HuH-7.5 (cell line): Measurements from ENCODE around the gene ATP5F1C.
"Not testable (repeated sequence)": the region's sequence is repeated elsewhere in the genome, so short reads cannot be mapped to it uniquely, and the experiment has no call there.

Source experiments
- DNase-seq: peaks from one replicate; pipeline ENCODE4 v3.0.0; 2011; ENCODE audit warnings: low spot score

ATP5F1C gene

DNA sequence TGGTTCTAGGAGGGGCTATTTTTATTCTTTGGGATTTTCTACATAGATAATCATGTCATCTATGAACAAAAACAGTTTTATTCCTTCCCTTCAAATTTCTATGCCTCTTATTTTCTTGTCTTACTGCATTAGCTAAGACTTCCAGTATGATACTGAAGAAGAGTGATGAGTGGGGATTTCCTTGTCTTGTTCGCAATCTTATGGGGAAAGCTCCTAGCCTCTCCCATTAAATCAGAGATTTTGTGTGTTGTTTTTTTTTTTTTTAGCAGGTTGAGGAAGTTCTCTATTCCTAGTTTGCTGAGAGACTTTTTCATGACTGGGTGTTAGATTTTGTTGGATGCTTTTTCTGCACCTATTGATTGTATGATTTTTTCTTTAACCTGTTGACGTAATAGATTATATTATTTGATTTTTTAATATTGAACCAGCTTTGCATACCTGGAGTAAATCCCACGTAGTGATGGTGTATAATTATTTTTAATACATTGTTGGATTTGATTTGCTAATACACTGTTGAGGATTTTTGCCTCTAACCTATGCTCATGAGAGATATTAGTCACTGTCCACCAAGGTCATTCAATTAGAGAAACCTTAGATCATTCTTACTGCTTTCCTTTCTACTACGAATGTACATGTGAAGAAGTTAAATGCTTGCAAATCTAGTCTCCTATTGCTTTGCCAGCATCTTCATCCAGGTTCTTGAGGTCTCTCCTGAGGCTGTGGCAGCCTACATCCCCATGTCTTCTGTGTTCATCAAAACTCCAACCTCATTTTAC lies 6.5 kb downstream of the ATP5F1C start:
- no peak for DNase-seq

- DNase-seq: no peak
Measured at GRCh38 chr10:7795605-7796004, 7.6 kb downstream of the ATP5F1C start.

DNA sequence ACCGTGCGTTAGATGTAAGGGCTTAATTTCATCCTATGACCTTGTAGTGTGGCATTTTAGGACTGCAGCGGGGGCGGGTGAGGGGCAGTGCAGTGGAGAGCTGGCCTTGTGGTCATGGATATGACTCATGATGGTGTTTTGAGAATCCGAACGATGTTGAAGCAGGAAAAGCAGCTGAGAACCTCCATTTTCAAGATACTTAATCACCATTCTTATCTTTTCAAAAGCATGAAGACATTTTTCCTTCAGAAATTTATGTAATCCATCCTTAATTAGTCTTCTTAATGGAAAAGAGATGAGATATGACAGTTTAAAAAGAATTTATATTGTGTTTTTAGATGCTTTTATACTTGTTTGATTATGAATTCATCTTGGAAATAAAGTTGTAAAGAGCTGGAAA lies 9.6 kb downstream of the ATP5F1C start:
- no peak for DNase-seq

- DNase-seq: no peak
Measured at GRCh38 chr10:7802606-7803005, 14.6 kb downstream of the ATP5F1C start.

- DNase-seq: no peak
Measured at GRCh38 chr10:7804216-7804615, 16.2 kb downstream of the ATP5F1C start.

GRCh38 chr10:7804741-7805140 lies 16.8 kb downstream of the ATP5F1C start:
- no peak for DNase-seq

DNA sequence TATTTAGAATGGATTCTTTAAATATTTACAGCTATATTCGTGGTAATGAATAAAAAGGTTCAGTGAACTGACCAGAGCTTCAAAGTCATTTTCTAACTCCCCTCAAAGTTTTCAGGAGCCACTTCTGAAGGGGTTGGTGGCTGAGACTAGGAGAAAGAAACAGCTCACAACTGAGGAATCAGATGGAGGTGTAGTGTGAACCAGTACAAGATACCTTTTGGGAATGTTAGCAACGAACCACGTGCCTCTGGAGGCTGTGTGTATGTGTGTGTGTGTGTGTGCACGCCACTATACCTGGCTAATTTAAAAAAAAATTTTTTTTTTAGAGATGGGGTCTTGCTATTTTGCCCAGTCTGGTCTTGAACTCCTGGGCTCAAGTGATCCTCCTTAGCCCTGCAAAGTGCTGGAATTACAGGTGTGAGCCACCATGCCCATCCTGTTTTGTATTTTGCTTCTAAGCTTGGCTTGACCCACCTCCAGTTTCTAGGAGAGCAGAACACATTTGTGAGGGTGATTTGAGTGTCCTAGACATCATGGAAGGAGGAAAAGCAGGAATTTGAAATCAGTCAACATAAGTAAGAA lies 20.8 kb downstream of the ATP5F1C start:
- no peak for DNase-seq

- DNase-seq: no peak
Measured at GRCh38 chr10:7810443-7810842, 22.5 kb downstream of the ATP5F1C start.

- DNase-seq: no peak
Measured at GRCh38 chr10:7811000-7811399, 23.0 kb downstream of the ATP5F1C start.

DNA sequence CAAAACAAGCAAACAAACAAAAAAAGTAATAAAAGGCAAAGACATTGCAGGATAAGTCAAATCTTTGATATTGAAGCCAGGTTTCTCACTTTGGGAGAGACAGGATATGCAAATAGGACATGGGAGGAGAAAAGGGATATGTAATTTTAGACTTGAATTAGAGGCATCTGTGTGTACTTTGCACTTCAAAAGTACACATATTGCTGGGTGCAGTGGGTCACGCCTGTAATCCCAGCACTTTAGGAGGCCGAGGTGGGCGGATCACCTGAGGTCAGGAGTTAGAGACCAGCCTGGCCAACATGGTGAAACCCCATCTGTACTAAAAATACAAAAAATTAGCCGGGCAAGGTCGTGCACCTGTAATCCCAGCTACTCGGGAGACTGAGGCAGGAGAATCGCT lies 23.8 kb downstream of the ATP5F1C start:
- not testable (repeated sequence) for DNase-seq

GRCh38 chr10:7813481-7813880 lies 25.5 kb downstream of the ATP5F1C start:
- no peak for DNase-seq

DNA sequence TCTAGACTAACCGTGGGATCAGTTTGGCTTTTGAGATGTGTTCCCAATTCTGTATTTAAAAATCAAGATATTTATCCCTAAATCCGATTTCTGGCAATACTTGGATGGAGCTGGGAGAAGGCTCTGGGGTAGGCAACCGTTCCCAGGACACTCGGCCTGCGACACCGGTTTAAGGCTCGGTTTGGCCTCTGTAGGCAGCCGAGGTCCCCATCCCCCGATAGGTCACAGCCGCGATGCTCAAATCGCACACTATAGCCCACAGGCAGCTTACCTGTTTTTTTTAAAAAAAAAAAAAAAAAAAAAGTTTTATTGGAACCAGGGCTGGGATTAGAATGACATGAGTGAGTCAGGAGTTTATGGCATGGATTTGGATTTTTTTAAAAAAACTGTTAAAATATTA lies 29.6 kb downstream of the ATP5F1C start:
- no peak for DNase-seq

DNA sequence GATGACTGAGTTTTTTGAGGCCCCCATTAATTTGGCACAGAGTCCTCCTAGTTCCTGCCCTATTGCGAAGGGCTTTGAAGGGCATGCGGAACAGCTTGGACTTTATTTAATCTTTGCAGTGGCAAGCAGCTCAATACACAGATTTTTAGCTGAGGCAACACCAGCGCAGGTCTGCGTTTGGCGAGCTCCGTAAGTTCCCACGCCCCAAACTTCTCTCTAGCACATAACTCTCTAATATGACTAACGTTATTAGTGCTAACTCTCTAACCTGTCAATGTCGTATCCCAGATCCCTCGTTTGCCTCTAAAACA lies 30.0 kb downstream of the ATP5F1C start:
- DNase-seq: no peak

DNA sequence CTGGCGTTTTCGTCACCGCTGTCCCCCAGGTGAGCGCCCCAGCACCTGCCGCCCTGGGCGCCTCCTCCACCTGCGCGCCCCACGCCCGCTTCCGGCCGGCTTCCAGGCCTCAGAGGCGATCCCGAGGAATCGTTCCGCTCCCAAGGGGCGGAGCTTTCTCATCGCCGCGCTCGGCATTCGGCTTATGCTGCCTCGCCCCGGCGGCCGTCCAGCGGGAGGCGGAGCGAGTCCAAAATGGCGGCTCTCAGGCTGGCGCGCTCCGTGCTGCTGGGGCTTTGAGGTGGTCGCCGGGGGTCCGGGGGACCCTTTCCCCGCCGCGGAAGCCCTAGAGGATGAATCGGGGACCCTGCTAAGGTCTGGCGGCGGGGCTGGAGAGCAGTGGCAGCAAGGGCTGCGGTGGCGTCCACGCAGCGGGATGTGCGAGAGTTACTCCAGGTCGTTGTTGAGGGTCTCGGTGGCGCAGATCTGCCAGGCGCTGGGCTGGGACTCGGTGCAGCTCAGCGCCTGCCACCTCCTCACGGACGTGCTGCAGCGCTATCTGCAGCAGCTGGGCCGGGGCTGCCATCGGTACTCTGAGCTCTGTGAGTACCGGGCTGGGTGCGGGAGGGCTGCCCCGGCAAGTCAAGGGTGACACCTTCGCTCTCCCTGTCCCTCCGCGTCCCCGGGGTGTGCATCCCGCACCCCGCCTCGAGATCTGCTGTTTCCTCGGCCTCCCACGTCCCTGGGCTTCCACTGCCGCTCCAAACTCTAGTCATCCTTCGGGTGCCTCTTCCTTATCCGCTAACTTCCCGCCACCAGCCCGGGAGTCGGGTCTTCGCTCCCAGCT lies 30.5 kb downstream of the ATP5F1C start, which contains the start of gene TAF3:
TAF3 (plus strand) TSS at position 211 of the 826 bp plus-strand sequence; CDS start at position 416, 205 bp downstream.
- peak; percentile 49 for DNase-seq

- DNase-seq: peak; percentile 20
Measured at GRCh38 chr10:7819121-7819460, 31.1 kb downstream of the ATP5F1C start.

DNA sequence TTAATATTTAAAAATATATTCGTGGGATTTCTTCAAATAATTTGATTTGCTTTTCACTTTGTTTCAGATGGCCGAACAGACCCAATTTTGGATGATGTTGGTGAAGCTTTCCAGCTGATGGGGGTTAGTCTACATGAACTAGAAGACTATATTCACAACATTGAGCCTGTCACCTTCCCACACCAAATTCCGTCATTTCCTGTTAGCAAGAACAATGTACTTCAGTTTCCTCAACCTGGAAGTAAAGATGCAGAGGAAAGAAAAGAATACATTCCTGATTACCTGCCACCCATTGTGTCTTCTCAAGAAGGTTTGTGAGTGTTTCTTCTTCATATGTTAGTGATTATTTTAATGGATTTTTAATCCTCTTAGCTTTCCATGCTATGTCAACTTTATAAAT lies 36.3 kb downstream of the ATP5F1C start:
- no peak for DNase-seq

- DNase-seq: no peak
Measured at GRCh38 chr10:7826971-7827370, 39.0 kb downstream of the ATP5F1C start.

GRCh38 chr10:7829289-7829834 lies 41.4 kb downstream of the ATP5F1C start:
- no peak for DNase-seq

- DNase-seq: no peak
Measured at GRCh38 chr10:7832060-7832459, 44.1 kb downstream of the ATP5F1C start.

- no peak for DNase-seq
Measured at GRCh38 chr10:7833210-7833609, 45.2 kb downstream of the ATP5F1C start.

DNA sequence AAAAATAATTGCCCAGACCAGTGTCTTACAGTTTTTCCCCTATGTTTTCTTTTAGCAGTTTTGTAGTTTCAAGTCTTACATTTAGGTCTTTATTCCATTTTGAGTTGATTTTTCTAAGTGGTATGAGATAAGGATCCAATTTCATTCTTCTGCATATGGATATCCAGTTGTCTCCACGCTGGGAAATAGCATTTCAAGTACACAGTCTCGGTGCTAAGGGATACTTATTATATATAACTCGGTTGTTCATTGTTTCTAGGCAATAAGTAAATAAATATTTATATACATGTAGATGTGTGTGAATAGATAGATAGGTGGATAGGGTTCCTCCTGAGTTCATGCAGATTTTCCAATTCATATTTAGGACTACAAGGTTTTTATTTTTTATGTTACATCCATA lies 46.3 kb downstream of the ATP5F1C start:
- DNase-seq: no peak

- DNase-seq: no peak
Measured at GRCh38 chr10:7836571-7836970, 48.6 kb downstream of the ATP5F1C start.

- DNase-seq: no peak
Measured at GRCh38 chr10:7846591-7846990, 58.6 kb downstream of the ATP5F1C start.
